Activated T-cell treated with anti-CD3 and anti-CD28 coated beads for 4 hours (primary cell): ENCODE data around the gene DGLUCY.
A peak's percentile ranks its signal among the peaks of the same experiment; 100 is the strongest.
"Not testable (repeated sequence)": the region's sequence is repeated elsewhere in the genome, so short reads cannot be mapped to it uniquely, and the experiment has no call there.

Experiments
- DNase-seq: peaks from one replicate; pipeline ENCODE4 v3.0.0-alpha.2; 2020

Gene DGLUCY

DNA sequence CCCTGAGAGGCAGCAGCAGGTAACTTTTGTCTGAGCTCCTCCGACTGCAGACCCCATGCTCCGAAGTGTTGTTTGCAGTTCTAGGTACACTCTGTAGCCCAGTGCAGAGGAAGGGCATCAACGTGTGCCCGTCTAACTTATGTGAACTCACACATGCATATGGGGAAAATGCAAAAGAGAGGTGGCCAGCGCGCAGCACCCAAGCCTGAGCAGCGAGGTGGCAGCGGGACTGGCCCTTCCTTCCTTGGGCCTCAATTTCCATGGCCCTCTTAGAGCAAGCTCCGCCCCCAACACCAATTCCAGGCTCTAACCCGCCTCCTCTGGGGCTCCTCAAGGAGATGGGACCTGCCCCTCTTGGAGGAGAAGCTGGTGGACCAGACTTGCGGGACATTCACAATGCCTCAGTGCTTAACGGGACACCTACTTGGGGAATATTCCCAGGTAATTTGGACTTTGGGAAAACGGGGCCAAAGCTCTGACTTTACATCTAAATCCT lies 102.9 kb downstream of the DGLUCY start:
- DNase-seq = no peak

DNA sequence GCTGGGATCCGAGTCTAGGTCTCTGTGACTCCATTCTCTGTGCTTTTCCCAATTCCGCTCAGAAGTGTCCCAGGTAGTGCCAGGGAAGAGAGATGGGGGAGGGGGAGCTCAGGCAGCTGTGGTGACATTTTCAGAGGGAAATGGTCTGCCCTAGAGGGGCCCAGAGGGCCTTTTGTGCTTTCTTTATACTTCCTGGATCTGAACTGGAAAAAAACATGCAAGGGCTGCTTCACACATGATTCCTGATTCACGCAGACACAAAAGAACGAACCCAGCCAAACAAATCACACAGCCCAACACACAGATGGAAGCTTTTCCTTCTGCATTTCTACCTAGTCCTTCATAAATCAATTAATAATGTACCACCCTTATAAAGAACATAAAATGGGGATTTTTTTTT lies 104.1 kb downstream of the DGLUCY start:
- no peak for DNase-seq

DNA sequence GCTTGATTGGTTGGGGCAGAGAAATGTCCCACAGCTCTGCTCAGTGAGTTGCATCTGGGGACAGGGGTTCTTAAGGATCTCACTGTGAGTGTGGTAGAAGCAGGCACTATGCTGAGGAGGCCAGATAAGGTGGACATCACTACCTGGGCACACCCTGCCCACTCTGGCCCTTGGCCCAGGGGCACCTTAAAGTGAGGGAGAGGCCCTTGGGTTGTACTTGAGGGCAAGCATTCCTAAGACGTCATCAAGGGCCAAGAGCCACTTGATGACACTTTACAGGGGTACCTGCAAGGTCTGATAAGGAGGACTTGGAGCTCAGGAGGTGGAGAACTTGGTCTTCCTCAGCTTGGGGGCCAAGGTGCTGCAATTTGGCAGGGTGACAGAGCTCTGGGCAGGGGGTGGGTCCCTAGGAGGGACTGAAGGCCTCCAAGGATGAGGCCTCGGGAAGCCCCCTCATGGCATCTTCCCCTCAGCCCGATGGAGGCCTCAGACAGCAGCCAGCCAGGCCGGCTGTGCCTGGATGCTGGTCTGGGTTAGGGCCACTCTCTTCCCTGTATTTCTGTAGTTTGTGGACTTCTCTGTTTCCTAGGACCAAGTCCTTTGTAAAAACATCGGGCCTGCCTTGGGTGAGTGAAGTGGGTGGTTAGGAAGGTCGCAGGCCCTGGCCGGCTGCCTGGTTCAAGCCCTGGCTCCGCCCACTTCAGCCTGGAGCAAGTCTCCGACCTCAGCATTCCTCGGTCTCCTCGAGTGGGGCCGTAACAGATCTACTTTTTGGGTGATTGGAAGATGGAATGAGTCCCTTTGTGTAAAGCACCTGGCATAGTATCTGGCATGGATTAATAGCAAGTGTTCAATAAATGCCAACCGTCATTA lies 105.9 kb downstream of the DGLUCY start:
- DNase-seq = no peak

DNA sequence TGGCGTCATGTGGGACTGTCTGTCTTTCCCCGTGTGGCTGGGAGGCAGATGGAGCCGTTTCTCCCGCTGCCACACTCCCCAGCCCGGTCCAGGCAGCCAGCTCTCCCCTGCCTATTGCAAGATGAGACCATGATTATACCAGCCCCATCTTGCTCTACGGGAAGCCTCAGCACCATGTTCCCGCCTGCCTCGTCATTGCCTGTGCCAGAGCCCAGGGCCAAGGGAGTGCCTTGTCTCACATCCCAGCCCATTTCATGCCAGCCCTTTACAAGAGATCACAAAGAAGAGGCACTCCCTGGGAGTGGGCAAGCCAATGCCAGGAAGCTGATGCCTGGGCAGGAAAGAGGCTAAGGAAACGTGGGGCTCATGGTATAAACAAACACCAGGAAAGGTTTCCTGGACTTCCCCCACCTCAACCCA lies 106.7 kb downstream of the DGLUCY start:
- no peak for DNase-seq

DNA sequence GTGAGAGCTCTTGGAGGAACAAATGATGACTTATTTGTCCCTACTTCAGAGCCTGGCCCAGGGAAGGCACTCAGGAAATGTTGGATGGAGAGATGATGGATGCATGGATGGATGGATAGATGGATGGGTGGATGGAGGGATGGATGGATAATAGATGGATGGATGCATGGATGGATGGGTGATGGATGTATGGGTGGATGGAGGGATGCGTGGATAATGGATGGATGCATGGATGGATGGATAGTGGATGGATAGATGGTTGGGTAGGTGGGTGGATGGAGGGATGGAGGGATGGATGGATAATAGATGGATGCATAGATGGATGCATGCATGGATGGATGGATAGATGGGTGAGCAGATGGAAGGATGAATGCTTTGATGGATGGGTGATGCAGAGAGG lies 107.4 kb downstream of the DGLUCY start:
- no peak for DNase-seq

DNA sequence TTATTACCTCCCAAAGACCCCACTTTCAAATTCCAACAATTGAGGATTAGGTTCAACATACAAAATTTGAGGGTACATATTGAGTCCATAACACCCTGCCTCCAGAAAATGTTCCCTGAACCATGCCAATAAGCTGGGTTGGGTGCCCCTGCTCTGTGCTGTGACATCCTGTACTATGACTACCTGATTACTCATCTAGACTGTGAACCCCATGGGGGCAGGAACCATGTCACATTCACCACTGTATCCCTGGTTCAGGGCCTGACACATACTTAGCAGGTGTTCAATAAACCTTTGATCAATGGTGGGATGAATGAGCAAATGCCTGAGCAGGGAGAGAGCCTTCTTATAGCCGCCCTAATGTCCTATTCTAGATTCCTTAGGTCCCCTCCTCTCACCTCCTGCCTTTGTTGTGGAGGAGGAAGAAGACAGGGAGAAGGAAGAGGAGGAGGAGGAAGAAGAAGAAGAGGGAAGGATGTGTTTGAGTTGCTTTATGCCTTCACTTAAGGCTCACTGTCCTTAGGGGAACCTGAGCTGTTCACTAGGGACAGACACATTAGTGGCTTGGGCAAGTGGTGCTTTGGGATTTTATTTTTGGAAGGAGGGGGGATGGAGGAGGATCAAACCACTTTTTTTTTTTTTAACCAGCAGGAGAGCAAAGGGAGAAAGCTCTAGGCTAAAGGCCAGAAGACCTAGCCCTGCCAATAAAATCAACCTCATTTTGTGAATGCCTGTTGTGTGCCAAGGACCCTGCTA lies 109.3 kb downstream of the DGLUCY start:
- peak; percentile 47 for DNase-seq

DNA sequence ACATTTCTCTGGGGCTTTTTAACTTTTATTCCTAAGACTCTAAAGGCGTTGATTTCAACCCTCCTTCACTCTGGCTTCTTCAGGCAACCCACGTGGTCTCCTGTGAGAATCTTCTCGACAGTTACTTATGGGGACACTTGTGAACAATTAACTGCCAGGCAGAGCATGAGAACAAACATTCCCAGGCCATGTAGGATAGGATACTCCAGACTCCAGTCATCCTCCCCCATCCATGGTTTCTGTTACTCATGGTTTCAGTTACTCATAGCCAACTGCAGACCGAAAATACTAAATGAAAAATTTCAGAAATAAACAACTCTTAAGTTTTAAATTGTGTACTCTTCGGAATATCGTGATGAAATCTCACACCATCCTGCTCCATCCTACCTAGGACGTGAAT lies 111.2 kb downstream of the DGLUCY start:
- no peak for DNase-seq

DNA sequence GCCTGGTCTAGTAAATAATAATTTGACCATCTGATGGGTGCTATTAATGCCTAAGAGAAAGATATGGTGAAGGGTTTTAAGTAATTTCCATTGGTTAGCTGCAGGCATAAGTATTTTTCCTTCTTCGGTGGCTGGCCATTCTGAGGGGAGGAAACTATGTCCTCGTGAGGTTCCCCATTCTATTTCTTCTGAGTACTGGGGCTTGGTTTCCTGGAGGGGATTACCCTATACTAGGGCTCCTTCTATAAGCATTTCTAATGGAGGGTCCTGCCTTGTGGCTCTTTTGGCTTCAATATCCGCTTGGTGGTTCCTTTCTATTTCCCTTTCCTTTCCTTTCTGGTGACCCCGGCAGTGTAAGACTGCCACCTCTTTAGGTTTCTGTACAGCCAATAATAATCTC lies 112.5 kb downstream of the DGLUCY start:
- DNase-seq = not testable (repeated sequence)

DNA sequence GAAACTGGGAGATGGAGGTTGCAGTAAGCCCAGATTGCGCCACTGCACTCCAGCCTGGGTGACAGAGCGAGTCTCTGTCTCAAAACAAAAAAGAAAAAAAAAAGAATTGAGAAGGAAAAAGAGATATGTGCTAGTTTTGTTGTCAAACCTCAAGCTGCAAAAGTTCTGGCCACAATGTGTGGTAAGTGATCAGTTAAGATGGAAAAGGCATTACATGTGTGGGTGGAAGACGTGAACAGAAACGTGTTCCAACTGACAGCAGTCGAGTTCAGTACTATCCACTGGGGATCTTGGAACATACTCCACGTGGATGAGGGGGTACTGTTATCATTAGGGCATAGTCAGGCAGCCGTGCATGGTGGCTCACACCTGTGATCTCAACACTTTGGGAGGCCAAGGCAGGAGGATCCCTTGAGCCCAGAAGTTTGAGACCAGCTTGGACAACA lies 113.3 kb downstream of the DGLUCY start:
- no peak for DNase-seq

DNA sequence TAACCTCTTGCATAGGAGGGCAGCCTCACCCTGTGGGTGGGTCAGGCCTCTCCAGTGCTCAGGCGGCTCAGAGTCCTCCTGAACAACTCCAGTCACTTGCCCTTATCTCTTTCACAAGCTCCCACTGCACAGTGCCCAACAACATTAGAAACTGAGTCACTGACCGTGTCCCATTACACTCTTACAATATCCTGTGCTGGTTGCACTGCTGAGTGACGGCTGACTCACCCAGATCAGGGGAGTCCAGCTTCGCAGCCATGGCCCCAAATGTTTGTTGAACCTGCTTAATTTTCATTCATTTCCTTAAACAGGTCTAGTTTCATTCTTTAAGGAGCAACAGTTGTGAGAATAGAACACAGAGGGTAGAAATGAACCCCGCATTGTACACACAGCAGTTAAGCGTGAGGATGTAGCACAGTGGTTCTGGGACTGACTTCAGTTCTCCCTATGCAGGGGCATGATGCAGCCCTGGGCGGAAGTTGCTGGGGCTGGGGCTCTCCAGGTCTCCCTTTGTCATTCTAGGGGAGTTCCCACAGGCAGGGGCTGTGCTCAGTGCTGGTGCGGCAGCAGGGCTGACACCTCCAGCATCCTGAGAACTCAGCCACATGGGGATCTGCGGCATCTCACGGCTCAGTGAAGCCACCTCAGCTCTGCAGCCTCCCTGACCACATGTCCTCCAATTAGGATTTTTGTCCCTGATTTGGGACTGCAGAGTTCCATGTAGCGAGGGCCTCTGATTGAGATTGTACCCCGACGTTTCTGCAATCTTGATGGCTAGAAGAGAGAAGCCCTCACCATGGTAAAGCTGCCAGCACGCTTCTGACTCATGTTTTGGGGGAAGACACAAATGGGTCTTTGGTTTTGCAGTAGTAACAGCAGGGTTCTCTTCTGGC lies 114.5 kb downstream of the DGLUCY start:
- peak; percentile 64 for DNase-seq

DNA sequence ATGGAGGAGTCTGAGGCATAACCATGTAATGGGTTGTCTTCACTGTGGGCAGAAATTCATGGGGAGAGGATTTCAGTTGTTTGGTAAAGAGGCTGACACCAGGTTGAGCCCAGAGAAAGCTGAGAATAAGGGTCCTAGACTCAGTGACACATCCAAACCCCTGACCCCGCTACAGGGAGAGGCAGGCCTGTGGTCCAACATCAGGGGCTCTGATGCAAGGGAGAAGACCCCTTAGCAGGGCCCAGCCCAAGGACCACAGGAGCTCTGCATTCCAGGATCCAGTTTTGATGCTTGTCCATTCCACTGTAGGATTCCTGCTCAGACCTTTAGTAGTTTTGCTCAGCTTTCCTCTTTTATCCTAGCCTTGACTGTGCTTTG lies 115.1 kb downstream of the DGLUCY start:
- no peak for DNase-seq

DNA sequence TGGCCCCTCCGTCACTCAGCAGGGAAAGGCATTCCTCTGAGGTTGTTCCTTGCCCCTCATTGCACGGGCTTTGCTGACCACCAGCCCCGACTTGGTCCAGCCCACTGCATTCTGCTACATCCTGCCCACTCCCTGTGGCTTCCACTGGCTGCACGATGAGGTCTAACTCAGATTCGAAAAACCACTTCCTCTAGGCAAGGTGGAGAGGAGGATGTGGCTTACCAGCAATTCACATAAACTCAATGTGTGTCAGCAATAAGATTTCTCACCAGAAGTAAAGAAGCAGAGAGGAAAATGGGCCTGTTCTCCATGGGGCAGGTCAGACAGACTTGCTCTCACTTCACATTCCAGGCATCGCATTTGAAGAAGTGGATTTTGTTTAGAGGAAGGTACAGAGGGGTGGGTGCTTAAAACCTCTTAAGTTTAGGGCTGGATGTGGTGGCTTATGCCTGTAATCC lies 115.9 kb downstream of the DGLUCY start:
- no peak for DNase-seq

DNA sequence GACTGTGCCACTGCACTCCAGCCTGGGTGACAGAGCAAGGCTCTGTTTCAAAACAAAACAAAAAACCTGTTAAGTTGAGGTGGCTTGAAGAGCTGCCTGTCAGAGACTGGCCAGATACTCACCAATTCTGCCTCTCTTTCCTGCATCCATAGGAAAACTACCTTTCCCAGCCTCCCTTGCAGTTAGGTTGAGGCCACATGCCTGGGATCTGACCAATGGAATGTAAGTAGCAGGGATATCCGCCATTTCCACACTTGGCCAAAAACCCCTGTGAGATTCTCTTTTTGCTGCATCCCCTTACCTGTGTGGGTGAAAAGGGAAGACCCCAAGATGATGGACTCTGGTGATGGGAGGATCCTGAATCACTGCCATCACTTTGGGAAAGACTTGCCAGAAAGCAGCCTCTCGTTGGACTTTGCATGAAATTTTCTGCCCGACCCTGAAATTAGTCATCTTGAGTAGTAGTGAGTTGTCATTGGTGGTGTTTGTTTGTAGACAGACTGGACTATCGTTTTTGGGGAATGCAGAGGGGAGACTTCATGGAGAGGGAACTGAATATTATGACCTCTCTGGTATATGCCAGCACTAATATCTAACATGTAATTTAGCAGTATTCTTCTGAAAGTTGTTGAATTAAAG lies 116.6 kb downstream of the DGLUCY start:
- no peak for DNase-seq

DNA sequence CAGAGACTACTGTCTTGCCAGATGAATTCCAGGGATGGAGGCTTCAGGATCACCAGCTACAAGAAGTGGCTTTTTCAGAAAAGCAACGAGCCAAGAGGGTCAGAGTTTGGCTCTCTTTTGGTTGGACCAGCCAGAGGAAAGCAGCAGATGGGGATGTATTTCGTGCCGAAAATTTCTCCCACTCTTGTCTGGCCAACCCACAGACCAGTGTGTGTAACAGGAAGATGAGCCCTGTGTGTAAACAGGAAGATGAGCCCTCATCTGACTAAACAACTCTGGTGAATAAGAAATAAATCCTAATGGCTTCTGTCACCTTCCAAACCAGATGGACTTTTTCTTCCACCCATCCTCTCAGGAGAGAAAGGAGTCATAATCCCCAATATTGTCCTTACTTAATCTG lies 117.6 kb downstream of the DGLUCY start:
- no peak for DNase-seq

DNA sequence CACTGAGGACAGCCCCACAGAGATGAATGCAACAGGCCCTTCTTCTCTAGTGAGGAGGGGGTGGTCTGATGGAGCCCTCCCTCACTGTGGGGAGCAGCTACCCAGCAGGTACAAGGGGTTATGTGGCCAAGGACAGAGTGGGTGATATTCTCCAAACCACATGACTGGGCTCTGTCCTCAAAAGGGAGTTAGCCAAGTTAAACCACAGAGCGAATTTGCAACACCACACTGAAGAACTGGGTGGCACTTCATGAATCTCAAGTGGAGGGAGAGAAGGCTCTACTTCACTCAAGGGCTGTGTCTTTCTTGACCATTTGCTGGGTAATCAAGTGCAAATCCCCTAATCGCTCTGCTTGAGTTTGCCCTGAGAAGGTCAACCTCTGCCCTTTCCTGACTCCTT lies 118.2 kb downstream of the DGLUCY start:
- DNase-seq = no peak

DNA sequence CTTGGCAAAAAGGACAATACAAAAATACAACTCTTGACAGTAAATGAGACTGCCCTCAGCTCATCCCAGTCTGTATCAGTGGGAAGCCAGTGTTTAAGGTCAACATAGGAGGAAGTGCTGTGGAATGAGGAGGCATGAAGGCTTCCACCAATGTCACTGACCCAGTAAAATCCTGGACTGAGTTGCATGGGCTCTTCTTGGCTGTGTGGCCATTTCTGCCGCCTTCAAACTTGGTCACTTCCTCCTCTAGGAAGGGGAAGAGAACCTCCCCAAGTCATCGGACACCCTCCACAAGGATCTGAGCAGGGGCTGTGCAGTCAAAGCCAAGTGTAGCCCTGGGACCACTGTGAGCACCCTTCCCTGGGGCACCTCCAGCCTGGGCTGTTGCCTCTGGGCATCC lies 118.7 kb downstream of the DGLUCY start:
- DNase-seq = no peak

DNA sequence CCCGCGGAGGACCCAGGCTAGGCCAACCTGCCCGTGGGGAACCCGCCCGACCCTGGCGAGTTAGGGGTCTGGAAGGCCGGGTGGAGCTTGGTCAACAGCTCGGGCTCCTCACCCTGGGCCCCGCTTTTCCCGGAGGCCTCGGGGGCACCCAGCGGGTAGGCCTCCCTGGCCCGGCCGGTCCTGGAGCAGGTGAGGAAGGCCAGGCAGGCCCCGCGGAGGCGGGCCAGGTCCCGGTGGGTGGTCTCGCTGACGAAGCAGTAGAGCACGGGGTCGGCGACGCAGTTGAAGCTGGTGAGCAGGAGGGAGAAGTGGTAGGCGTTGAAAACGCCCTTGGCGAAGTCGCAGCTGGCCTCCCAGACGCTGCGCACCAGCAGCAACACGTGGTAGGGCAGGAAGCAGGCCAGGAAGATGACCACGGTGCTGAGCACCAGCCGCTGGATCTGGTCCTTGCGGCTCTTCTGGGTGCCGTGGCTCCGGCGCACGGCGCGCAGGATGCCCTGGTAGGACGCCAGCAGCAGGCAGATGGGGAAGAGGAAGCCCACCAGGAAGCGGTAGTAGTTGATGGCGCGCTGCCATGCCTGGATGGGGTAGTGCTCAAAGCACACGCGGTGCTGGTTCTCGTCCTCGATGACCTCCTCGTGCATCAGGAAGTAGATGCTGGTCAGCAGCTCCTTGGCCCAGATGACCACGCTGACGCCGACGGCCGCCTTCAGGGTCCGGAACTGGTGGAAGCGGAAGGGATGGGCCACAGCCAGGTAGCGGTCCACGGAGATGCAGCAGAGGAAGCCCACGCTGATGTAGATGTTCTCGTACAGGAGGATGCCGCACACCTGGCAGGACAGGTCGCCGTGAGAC lies 120.3 kb downstream of the DGLUCY start:
- no peak for DNase-seq

DNA sequence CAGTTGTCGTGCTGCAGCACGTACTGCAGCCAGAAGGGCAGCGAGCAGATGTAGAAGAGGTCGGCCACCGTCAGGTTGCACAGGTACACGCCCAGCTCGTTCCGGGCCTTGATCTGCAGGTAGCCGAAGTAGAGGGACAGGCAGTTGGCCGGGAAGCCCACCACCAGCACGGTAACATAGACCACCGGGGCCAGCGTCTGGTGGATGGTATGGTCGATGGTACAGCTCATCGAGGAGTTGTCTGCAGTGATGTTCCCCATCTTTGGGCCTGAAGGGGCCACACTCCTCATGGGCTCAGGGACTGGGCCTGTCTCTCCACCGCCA lies 120.9 kb downstream of the DGLUCY start:
- DNase-seq = no peak

DNA sequence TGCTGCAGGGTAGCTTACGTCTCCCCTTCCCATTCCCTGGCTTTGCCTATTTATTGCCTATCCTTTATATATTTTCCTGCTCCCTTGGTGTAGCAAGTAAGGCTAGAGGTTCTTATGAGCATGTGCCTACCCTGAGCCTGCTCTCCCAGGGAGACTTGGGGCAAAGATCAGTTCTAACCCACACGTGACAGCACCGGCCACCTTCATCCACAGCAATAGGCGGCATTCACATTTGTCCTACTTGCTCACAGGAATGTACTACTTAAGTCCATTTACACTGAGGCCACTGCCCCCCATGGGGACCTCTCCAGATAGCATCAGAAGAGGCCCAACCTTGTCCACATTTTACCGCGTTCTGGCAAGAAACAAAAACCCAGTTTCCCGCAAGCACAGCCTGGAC lies 122.0 kb downstream of the DGLUCY start:
- DNase-seq = no peak

DNA sequence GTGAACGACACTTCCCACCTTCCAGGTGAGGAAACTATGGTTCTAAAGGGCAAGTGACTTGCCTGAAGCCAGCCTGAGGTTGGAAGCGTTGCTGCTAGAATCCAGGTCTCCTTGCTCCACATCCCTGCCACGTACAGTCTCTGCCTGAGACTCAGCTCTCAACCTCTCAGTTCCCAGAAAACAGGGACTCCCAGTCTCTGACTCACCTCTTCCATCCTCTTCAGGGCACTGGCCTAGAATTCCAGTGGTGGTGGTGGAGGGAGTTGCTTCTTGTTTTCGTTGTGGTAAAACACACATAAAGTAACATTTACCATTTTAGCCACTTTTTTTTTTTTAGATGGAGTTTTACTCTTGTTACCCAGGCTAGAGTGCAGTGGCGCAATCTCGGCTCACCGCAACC lies 123.3 kb downstream of the DGLUCY start:
- DNase-seq = no peak

DNA sequence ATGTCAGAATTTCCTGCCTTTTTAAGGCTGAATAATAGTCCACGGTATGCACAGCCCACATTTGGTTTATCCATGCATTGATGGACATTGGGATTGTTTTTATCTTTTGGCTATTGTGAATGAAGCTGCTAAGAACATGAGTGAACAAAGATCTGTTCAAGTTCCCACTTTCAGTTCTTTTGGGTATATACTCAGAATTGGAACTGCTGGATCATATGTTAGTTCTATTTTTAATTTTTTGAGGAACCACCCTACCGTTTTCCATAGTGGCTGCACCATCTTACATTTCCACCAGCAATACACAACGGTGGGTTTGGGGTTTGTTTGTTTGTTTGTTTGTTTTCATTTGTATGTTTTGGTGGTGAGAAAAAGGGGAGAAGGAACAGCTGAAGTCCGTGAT lies 124.2 kb downstream of the DGLUCY start:
- DNase-seq = no peak

DNA sequence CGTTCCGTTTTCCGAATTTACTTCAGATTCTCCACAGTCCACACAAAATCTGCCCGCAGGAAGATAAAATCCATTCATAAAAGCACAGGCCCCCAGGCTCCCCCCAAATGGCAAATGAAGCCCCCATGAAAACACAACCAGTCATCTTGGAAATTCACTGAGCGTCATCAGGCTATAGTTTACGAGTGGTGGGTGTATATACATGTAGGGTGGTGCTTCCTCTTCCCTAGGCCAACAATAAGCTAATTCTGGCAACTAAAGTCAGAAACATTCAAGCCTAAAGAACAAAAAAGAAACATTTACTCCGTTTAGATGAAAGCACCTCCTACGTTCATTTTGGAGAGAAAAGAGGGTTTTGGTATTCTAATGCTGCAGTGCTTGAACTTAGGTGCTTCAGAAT lies 124.8 kb downstream of the DGLUCY start:
- DNase-seq = no peak
